Activated CD8-positive, alpha-beta memory T cell treated with anti-CD3 and anti-CD28 coated beads, Interleukin-2, amount 50 U/mL, for 1 hour (primary cell): ENCODE results near the gene TFCP2.

Experiments used
- DNase-seq: peaks from one replicate; pipeline ENCODE4 v3.0.0-alpha.2; 2020; ENCODE audit errors: extremely low read depth

The TFCP2 gene

DNA sequence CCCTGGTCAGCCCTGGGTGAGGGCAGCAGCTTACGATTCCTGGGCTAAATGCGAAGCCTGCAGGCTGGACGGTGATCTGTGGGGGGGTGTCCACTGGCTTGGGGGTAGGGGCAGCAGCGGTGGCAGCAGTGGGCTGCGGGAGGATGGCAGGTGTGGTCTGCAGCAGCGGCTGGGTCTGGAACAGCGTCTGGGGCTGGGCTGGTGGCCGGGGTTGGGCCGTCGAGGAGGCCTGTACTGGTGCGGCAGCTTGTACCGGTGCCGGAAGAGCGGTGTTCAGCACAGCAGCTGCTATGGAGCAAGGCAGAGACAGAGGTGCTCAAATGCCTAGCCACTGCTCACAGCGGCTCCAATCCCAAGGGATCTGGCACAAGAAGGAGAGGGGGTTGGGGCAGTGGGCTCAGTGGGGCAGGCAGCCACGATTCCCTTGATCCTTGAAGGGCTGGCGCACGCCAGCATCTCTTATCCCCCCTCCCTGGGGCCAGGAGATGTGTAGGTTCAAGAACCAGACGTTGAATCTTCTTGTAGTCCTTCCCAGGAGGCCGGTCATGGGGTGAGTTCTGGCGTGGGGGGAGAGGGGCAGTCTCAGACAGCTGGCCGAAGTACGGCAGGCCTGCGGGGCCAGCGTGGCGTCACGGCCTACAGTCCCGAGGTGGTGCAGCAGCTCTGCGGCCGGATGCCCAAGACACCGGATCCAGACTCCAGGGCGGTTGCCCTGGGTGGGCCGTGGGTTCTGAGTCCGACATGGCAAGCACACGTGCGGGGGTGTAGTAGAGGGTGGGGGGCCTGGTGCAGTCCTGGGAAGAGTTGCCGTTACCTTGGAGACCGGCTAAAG is 25.0 kb upstream of the TFCP2 start:
- DNase-seq, result no peak

DNA sequence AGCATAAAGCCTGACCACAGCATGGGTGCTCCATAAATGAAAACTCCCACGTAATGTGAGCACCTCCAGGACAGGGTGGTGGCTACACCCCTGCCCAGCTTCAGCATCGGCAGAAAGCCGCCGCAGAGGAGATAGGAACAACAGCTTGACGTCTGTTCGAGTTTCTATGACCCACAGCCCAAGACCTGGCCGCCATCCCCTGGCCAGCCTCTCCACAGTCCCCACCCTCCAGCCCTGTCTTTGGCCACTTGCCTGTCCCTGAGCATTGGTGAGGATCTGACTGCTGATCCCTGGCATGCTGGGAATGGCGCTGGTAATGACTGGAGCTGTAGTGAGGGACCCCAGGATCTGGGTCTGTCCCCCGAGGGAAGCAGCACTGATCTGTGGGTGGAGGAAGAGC is 23.6 kb upstream of the TFCP2 start:
- DNase-seq, result no peak

DNA sequence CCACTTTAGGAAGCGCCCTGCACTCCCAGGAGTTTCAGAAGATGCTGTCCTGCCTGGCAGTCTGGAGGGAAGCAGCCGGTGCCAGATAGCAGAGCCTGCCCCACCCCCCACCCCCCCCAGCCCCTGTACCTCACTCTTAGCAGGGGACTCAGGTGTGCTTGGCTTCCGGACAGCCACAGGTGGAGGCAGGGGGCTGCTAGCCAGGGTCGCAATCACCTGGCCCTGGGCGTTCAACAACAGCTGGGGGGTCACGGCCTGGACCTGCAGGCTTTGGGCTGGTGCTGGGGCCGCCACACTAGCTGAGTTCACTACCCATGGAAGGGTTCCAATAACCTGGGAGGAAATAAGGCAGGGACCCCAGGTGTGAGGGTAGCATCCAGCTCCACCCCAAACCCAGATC is 22.9 kb upstream of the TFCP2 start:
- no peak for DNase-seq

DNA sequence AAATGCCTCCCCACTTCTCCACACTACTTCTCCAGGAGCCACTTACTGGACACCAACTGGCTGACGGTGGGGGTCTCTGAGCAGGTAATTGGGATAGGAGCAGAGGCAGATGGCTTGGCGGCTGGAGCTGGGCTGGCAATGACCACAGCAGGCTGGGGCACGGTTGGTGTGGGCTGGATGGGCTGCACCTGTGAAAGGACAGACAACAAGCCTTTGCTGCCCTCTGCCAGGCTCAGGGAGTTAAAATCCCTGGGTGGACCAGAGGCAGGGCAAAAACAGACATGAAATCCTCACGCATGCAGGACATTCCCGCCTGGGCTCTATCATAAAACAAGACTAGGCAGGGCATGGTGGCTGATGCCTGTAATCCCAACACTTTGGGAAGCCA is 19.3 kb upstream of the TFCP2 start:
- DNase-seq, result no peak

DNA sequence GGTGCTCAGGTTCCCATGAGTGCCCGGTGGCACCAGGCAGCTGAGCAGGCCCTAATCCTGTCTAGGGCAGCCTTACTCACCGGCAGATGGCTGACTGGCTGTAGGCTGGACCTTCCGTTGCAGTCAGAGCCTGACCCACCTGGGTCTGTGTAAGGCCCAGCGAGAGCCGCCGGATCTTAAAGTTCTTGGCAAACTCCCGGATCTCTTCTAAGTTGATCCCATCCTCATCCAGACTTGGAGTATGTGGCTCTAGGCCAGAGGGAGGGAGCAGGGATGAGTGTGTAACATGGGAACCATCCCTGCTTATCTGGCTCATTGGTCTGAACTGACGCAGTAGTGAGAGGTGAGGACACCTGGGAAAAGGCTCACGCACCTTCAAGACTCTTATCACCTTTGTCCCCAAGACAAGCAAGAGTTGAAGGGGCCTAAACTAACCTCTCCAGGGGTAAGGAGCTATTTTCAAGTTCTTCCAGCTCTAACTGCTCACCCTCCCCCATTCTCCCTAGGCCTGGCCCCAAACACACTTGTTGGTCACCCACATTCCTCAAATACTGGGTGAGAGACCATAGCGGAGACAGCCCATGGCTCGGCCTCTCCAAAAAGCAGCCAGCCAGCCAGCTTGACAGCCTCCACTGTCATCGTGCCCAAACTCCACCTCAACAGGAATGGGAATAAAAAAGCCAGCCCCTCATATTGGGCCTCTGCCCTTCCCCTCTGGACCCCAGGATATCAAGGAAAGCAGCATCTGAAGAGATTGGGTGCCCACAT is 18.8 kb upstream of the TFCP2 start:
- no peak for DNase-seq

DNA sequence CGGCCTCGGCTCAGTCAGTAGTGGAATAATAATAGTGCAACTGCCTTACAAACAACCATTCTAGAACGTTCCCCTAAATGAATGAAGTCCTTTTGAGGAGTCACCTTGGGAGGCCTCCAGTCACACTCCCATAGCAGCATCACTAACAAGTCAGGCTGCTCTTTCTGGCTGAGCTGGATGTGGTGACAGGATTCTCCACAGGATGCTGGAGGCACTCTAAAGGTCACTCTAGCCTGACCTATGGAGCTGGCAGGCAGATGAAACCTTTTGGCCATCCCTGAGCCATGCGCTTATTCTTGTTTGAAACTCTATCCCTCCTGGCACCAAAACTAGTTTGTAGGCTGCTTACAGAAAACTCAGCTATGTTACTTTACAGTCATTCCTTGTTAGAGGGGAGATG is 17.9 kb upstream of the TFCP2 start:
- DNase-seq, result no peak

DNA sequence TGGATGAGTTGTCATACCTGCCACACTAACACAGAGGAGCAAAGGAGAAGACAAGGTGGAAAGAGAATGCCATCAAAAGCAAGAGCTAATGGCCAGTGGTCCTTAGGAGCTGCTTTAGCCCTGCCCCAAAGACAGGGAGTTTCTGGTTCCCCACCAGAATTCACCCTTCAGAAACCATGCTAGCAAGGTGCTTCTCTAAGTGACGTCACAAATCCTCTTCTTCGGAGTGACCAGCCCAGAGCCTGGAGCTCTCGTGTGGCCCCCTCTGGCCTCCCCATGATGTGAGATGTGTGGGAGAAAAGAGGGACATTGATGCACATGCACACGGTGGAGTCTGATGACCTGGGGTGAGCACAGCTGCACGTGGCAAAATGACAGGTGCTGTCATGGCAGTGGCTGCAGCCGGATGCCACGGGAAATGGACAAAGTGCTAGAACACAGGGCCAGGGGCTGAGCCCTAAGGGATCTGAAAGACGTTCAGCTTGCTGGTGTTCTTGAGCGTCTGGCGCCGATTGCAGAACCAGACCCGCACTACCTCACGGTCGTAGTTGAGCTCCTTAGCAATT is 16.9 kb upstream of the TFCP2 start:
- no peak for DNase-seq

DNA sequence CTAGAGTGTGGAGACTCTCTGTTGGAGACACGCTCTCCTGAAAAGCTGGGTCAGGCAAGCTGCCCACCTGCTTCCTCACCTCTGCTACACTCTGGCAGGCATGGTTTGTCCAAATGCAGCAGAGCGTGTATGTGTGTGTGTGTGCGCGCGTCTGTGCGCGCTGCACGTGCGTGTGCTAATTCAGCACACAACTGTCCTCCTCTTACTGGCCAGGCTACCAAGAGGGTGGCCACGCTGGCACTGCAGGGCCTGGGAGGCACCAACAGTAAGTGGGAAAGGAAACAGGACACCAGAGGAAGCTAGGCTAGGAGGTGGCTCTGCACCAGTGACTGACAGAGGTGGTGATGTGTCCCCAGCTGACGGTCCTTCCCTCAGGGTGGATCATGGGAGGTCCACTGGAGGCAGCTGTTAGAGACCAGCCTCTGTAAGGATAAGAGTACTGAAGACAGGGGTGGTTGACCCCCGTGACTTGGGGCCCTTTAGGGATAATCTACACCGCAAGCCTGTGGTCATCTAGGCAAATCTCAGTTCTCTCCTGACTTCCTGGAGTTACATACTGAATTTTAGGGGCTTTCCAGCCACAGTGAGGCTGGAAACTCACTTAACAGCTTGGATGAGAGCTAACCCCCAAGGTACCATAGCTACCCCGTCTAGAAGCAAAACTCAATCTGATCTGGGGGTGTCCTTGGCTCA is 15.6 kb upstream of the TFCP2 start:
- DNase-seq, result no peak

DNA sequence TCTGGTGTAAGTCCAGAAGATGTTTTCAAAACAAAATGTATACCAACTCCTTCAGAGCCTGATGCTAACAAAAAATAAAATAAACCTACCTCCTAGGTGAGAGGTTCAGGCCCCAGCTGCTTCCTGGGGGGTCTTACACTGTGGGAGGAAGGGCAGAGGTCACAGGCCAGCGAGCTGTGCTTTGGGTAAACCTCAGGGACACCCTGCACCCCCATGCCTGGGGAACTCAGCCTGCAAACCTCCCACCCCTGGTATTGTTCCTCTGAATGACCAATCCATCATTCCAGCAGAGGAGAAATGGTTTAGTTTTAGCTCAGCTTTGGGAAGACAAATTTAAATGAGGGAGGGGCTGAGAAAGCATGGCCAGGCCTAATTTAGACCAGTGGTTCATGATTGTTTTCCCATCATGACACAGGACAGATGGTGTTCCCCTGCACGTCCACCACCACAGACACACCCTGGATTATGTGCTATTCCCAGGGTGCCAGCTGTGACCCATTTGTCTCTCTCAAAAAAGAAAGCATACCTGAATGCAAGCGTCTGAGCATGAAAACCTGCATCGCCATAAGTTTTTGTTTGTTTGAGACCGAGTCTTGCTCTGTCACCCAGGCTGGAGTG is 14.5 kb upstream of the TFCP2 start:
- no peak for DNase-seq

DNA sequence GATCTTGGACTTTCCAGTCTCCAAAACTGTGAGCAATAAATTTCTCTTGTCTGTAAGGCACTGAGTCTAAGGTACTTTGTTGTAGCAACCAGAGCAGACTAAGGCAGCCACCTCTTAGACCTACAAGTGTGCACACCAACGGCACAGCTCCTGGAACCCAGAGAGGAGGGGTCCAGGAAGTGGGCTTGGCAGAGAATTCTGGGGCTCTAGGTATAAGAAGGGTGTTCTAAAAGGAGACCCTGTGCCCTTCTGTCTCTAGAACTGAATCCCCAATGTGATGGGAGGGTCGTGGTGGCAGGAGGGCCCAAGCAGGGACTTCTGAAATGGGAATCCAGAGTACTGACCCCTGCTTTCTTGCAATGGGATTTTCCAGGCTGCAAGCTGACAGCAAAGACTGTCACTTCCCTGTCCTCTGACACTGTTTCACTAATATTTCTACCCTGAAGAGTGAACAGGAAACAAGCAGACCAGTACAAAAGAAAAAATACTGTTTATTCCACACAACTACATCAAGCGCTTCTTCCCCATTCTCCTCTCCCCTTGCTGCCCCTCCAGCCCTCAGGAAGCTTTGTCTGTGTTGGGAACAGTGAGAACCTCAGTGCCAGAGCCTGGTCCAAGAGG is 13.6 kb upstream of the TFCP2 start:
- DNase-seq, result no peak

DNA sequence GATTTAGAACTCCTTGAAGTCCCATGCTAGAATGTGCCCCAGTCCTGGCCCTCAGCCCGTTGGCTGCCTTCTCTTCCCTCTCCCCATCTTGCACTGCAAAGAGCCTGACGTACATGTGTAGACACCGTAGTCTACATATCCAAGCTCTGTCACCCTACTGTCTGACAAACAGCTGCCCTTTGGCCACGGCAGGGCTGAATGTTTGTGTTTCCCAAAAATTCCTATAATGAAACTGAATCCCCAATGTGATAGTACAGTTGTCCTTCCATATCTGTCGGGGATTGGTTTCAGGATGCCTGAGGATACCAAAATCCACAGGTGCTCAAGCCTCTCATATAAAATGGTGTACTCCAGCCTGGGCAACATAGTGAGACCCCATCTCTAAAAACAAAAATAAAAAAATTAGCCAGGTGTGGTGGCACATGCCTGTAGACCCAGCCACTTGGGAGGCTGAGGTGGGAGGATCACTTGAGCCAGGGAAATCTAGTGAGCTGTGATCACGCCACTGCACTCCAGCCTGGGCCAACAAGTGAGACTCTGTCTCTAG is 12.3 kb upstream of the TFCP2 start:
- DNase-seq, result no peak

DNA sequence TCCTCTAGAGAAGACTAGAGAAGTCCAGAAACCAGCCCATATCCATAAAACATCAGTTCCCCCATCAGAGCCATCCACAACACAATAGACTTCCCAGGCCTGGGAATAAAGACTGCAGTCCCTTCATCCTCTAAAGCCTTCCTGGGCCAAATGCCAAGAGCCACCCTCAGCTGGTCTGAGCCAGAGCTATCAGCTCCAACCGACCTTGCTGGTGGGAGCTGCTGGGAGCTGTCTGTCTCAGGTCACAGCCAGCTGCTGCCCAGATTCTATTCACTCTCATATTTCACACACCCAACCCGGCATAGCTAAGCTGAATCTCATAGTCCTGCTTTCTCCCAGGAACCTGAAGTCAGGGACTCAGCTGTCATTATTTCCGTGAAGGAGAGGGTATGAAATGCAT is 10.9 kb upstream of the TFCP2 start:
- no peak for DNase-seq

DNA sequence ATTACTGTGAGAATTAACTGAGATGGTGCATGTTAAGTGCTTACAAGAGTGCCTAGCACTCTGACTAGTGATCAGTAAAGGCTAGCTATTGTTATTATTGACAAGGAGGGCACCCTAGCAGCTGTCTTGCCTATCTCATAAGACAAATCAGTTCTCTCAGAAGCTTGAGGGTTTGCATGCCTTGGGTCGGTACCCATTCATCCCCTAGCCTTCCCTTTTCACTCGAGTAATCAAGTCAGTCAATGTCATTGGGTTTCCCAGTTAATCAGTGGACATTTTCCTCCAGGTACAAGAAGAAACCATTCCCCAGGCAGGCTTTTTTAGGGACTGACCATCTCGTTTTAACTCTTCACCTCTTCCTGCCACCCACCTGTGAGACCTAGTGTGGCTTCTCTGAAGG is 10.4 kb upstream of the TFCP2 start:
- DNase-seq, result no peak

DNA sequence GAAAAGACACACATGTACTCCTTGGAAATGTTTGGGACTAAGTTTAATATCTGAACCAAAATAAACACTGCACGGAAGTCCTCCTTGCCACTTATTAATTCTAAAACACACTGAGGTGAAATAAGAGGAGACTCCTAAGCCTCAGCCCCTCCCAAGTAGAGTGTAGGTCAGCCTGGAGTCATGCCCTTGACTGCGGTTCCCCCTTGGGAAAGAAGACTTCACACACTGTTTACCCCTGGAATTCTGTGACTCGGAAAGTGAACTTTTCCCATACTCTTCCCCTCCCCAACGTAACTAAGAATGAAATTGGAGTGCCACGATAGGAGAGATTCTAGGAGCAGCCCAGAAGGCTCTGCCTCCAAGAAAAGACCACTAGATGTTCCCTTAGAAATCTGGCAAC is 8.6 kb upstream of the TFCP2 start:
- no peak for DNase-seq

DNA sequence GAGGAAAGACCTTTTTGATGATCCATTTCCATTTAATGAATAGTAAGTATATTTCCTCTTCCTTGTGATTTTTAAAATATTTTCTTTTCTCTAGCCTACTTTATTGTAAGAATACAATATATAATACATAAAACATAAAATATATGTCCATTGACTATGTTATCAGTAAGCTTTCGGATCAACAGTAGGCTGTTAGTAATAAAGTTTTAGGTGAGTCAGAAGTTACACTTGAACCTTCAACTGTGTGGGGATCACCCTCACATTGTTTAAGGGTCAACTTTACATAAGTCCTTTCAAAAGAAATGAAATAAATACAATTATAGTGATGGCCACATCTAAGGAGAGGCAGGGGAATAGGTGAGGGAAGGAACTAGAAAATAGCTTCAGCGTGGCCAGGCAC is 5.0 kb upstream of the TFCP2 start:
- no peak for DNase-seq

DNA sequence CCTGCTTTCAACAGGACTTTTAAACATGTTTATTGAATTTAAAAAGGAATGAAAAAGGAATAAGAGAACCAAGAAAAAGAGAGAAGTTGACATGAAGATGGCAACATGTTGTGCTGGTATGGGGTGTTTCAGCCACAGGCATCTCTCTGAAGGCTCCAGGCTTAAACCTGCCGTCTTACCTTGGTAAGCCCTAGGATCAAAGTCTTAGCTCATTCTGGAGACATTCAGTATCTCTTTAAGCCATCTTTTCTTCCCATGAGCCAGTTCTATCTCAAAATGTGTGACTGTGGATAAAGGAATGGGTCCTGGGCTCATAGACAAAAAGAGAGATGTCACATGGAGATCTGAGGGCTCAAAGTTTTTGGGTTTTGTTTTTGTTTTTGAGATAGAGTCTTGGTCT is 1.6 kb upstream of the TFCP2 start:
- no peak for DNase-seq

DNA sequence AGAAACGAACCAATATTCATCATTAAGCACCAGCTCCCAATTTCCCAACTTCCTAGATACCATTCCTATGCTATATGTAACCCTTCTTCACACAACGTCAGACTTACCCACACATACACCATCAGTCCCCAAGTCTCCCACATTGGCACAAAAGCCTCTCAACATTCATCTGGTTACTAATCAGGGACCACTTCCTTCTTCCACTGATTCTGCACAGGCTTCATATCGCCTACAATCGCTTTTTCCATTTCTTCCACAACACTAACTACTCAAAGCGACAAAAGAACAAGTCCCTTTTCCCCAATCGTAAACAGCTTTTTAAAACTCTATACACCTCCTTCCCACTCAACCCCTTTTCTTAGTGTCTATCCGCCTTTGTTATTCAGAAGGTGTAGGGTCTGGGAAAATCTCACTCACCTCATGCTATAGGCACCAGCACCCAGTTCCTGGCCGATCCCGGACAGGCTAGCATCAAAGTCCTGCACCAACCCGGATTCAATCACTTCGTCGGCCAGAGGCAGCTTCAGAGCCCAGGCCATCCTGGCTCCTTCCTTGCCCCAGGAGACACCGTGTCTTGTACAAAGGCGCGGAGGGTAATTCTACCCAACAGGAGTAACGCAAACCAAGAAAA is 936 bp downstream of the TFCP2 start:
- DNase-seq, result no peak

DNA sequence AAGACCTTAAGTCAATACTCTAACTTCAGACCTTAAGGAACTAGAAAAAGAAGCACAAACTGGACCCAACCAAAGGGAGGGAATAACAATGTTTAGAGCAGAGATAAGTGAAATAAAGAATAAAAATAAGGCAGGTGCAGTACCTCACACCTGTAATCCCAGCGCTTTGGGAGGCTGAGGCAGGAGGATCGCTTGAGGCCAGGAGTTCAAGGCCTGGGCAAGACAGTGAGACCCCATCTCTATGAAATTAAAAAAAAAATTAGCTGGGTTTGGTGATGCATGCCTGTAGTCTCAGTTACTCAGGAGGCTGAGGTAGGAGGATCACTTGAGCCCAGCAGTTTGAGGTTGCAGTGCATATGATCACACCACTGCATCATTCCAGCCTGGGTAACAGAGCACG is 9.1 kb downstream of the TFCP2 start:
- DNase-seq, result no peak

DNA sequence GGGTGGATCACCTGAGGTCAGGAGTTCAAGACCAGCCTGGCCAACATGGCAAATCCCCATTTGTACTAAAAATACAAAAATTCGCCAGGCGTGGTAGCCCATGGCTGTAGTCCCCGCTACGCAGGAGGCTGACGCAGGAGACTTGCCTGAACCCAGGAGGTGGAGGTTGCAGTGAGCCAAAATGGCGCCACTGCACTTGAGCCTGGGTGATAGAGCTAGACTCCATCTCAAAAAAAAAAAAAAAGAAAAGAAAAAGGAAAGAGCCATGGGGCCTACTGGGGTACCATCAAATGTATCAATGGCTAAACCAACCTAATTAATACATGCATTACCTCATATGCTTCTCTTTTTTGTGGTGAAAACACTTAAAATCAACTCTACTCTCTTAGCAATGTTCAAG is 10.7 kb downstream of the TFCP2 start:
- no peak for DNase-seq

DNA sequence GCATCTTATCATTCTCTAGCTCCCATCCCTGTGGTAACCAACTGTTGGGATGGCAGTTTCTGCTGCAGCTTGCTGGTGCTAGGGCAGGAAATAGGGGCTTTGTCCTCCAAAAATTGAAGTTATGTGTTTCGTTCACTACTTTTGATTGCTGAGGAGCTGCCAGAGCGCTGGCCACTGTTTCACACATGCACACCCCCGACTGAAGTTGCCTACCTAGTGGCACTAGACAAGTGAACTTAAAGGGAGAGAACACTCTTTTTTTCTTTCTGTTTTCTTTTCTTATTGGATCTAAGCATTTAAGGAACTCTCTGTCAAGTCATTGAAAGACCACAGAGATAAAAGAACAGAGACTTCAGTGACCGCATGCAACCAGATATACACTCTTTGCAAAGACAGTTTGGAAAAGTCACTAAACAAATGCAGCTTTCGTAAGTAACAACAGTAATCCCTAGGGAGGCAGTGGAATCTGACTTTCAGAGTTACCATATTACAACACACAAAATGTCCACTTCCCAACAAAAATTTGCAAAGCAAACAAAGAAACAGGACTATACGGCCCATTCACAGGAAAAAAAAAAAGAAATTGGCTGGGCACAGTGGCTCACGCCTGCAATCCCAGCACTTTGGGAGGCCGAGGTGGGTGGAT is 12.0 kb downstream of the TFCP2 start:
- no peak for DNase-seq
